Measurements from ENCODE around the gene GRIA3. TPM values are rescaled to one million over a fixed set of nuclear protein-coding genes. Genes with fewer than 3 reads are reported as not detected.

Gene GRIA3
- total RNA-seq, 1 experiment from 2014 or later = not detected

DNA sequence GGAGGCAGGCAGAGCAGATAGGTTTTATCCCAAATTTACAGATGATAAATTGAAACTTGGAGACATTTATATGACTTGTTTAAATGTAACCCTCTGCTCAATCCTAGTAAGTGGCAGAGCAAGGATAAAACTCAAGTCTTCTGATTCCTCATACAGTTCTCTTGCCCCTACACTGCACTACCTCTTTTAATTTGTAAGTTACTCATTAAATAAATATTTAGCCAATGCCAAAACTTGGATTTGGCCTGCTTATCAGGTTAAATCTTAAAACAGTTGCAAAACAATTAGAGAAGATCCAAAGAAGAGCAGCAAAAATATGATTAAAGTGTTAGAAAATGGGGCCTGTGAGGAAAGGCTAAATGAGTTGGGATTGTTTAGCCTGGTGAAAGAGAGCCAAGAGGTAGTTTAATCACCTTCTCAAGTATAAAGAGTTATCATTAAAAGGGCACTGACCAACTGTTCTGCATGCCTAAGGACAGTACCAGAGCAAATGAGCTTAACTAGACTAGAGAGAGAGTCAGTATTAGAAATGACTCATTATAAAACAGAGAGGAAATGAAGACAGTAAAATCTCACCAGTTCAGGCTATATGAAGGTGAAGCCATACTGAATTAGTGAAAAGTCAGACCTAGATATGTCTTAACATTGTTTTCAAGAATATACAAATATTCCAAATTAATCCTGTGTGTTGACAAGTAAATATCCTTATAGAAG, 146.3 kb downstream of the GRIA3 start:
- no peaks in the 10 kb centered on the region for H3K9me3 ChIP-seq (ENCODE audit: control insufficient read depth in 1 of 2, insufficient read depth in 1 of 2, low read depth in 1 of 2, low read length in 2 of 2)
- no peaks in the 10 kb centered on the region for H3K9me2 ChIP-seq (ENCODE audit: insufficient read depth)
- no peaks in the 10 kb centered on the region for H3K79me2 ChIP-seq (ENCODE audit: insufficient read depth, low read length)
- no peaks in the 10 kb centered on the region for H3K27me3 ChIP-seq (ENCODE audit: insufficient read depth, low read length)
- H4K20me1 ChIP-seq (ENCODE audit: insufficient read depth) = no peaks in the 10 kb centered on the region
- no peak overlapping the region for H3K27ac ChIP-seq (ENCODE audit: low read depth, low read length)
- no peak for TF ChIP-seq RAD21 (IDR thresholded peaks at IDR 0.05; ENCODE audit: low read depth)
- TF ChIP-seq, protein P1, sequence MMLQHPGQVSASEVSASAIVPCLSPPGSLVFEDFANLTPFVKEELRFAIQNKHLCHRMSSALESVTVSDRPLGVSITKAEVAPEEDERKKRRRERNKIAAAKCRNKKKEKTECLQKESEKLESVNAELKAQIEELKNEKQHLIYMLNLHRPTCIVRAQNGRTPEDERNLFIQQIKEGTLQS (IDR thresholded peaks at IDR 0.05) = no peak
- no peak for ATAC-seq
- ChIA-PET POLR2A (no interaction called here), CTCF (no interaction called here), RAD21 (ENCODE audit: low non-redundant PET in 1 of 2, low total read pairs in 2 of 2, uncharacterized antibody in 2 of 2, unreplicated experiment in 2 of 2) (no interaction called here)
- DNase-seq (ENCODE audit: low read depth, low spot score) = no peak
- H2AFZ ChIP-seq (ENCODE audit: low read depth, low read length, poor library complexity, severe bottlenecking) = no peak overlapping the region
- no peak overlapping the region for H3K9ac ChIP-seq (ENCODE audit: low read length)
- no peak overlapping the region for H3K4me2 ChIP-seq (ENCODE audit: low read length)
- H3K36me3 ChIP-seq (ENCODE audit: control insufficient read depth in 1 of 2, insufficient read depth in 2 of 2, low read length in 2 of 2) = no peaks in the 10 kb centered on the region
- no peaks in the 10 kb centered on the region for H3K4me1 ChIP-seq (ENCODE audit: control insufficient read depth in 1 of 2, insufficient read depth in 2 of 2, low read length in 2 of 2)
- intact Hi-C loops (cut with micrococcal nuclease) = no loop called here
- H3K4me3 ChIP-seq (replicated peaks in 1 of 2; ENCODE audit: low read depth in 1 of 2, low read length in 2 of 2) = no peak overlapping the region
- no TSS peak for BruUV-seq (replicated peaks)

DNA sequence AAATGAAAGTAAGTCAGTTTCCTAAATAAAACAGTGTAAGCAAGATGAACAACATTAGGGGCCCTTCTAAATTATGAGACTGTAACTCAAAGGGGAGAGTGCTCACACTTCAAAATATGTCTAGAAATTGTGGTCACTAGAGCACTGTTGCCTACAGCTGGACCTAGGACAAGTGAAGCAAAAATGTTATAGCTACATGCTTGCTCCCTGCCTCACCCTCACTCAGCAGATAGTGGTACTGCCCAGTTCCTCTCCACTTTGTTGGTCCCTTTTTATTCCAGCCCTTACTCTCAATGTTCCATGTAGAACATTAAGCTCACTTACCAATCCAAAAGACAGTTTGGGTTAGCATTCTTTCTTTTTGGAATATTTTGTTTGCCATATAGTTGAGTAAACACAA, 147.3 kb downstream of the GRIA3 start:
- ChIA-PET POLR2A (no interaction called here), CTCF (no interaction called here), RAD21 (ENCODE audit: low non-redundant PET in 1 of 2, low total read pairs in 2 of 2, uncharacterized antibody in 2 of 2, unreplicated experiment in 2 of 2) (no interaction called here)
- intact Hi-C loops (cut with micrococcal nuclease) = no loop called here
- TF ChIP-seq CBX3 (IDR thresholded peaks at IDR 0.05; ENCODE audit: low read depth) = no peak
- TF ChIP-seq, protein P1 (IDR thresholded peaks at IDR 0.05) = no peak
- TF ChIP-seq EZH2phosphoT487 (IDR thresholded peaks at IDR 0.05; ENCODE audit: borderline replicate concordance) = no peak
- TF ChIP-seq RAD21 (IDR thresholded peaks at IDR 0.05; ENCODE audit: low read depth) = no peak
- Histone ChIP-seq H3K4me3 (replicated peaks in 1 of 2; ENCODE audit: low read depth in 1 of 2, low read length in 2 of 2) (no peak overlapping the region), H3K27ac (ENCODE audit: low read depth, low read length) (no peak overlapping the region), H3K9ac (ENCODE audit: low read length) (no peak overlapping the region), H3K9me3 (ENCODE audit: control insufficient read depth in 1 of 2, insufficient read depth in 1 of 2, low read depth in 1 of 2, low read length in 2 of 2) (no peaks in the 10 kb centered on the region), H3K27me3 (ENCODE audit: insufficient read depth, low read length) (no peaks in the 10 kb centered on the region), H4K20me1 (ENCODE audit: insufficient read depth) (no peaks in the 10 kb centered on the region), H3K36me3 (ENCODE audit: control insufficient read depth in 1 of 2, insufficient read depth in 2 of 2, low read length in 2 of 2) (no peaks in the 10 kb centered on the region), H3K79me2 (ENCODE audit: insufficient read depth, low read length) (no peaks in the 10 kb centered on the region), H2AFZ (ENCODE audit: low read depth, low read length, poor library complexity, severe bottlenecking) (no peak overlapping the region), H3K9me2 (ENCODE audit: insufficient read depth) (no peaks in the 10 kb centered on the region), H3K4me2 (ENCODE audit: low read length) (no peak overlapping the region), H3K4me1 (ENCODE audit: control insufficient read depth in 1 of 2, insufficient read depth in 2 of 2, low read length in 2 of 2) (no peaks in the 10 kb centered on the region)
- no TSS peak for BruUV-seq (replicated peaks)
- ATAC-seq = no peak
- no peak for DNase-seq (ENCODE audit: low read depth, low spot score)
